ENCODE measurements around the gene CUTA.

Gene CUTA

DNA sequence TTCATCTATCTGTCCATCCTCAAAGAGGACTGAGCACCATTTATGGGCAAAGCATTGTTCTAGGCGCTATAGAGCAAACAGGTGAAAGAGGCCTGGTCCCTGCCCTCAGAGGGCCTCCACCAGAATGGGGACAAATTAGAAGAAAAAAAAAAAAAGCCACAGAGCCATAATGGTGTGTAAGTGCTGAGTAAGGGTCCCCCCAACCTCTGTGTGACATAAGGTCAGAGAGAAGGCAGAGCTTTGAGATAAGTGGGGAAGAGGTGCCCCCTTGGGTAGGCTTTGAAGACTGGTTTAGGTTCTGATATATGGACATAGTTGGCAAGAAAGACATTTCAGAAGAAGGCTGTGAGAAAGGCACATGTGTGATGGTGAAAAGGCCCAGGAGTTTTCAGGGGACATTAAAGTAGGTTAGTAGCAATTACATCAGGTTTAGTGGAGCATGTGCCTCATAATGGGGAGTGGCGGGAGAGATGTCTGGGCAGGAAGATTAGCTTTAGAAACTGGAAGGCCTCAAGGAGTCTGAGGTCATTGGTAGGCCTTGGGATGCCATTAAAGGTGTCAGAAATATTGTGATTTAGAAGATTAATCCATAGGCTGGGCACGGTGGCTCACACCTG, 21.2 kb upstream of the CUTA start:
- DNase-seq: no peak

DNA sequence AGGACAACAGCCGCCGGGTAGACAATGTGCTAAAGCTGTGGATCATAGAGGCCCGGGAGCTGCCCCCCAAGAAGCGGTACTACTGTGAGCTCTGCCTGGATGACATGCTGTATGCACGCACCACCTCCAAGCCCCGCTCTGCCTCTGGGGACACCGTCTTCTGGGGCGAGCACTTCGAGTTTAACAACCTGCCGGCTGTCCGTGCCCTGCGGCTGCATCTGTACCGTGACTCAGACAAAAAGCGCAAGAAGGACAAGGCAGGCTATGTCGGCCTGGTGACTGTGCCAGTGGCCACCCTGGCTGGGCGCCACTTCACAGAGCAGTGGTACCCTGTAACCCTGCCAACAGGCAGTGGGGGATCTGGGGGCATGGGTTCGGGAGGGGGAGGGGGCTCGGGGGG, 19.8 kb upstream of the CUTA start:
- no peak for DNase-seq

DNA sequence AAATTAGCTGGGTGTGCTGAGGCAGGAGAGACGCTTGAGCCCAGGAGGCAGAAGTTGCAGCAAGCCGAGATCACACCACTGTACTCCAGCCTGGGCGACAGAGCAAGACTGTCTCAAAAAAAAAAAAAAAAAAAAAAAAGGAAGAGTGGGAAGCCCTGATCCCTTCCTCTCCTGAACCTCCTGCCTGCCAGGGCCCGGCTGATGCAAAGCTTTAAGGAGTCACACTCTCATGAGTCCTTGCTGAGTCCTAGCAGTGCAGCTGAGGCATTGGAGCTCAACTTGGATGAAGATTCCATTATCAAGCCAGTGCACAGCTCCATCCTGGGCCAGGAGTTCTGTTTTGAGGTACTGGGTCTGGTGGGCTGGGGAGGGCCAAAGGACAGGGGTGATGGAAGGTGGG, 17.1 kb upstream of the CUTA start:
- DNase-seq: no peak

DNA sequence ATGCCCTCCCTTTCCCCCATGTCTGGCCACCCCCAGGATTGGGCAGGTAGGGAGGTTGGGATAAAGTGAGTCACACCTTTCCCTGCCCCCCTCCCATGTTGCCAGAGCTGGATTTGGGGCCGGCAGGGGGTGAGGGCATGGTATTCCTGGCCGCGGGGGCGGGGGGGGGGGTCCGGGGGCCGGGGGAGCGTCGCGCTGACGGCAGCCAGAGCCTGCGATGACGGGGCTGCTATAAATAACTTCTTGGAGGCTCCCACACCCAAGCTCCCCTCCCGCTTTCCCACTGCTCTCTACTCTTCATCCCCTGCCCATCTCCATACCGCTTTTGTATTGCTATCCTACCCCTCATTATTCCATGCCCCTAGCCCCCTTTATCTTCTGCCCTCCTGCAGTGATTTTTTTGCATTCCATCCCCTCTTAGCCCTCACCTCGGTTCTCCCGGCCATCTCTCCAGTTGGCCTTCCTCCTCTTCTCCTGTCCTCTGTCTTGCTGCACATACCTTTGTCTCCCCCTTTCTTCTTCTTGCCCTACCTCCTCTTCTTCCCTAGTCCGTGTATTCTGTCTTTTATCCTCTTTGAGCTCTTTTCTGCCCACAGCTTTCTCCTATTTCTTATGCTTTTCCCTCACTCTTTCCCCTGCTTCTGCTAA, 15.8 kb upstream of the CUTA start:
- no peak for DNase-seq

DNA sequence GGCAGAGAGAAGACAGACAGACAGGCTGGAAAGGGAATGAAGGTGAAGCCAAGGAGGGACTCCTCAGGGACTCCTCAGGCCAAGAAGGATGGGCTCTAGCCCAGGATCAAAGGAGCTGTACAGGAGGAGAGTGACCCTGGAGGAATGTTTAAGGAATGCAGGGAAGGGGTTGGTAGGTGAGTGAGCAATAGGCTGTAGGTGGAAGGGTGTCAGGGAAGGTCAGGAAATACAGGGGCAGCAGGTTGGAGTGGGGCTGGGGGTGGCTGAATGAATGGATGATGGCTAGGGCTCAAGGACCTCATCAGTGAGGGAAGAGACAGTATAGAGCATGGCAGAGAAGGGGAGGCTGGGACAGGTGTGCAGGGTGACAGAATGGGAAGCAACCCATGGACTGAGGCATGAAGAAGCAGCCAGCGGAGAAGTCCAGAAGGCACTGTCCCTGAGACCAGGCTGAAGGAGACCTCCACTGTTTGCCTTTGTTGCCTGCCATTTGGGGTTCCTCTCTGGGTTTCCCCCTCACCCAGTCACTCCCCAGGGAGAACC, 15.2 kb upstream of the CUTA start:
- no peak for DNase-seq

DNA sequence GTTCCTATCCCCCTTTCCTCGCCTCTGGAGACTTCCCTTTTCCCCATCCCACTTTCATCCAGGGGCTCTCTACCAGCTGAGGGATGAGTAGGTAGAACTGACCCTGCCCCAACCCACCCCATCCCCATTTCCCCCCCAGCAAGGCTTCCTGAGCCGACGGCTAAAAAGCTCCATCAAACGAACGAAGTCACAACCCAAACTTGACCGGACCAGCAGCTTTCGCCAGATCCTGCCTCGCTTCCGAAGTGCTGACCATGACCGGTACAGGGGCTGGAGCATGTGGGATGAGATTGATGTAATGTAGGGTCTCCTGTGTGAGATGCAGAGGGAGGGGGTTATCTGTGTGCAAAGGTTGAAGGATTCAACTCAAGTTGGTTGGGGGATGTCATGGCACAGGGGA, 14.6 kb upstream of the CUTA start:
- no peak for DNase-seq

DNA sequence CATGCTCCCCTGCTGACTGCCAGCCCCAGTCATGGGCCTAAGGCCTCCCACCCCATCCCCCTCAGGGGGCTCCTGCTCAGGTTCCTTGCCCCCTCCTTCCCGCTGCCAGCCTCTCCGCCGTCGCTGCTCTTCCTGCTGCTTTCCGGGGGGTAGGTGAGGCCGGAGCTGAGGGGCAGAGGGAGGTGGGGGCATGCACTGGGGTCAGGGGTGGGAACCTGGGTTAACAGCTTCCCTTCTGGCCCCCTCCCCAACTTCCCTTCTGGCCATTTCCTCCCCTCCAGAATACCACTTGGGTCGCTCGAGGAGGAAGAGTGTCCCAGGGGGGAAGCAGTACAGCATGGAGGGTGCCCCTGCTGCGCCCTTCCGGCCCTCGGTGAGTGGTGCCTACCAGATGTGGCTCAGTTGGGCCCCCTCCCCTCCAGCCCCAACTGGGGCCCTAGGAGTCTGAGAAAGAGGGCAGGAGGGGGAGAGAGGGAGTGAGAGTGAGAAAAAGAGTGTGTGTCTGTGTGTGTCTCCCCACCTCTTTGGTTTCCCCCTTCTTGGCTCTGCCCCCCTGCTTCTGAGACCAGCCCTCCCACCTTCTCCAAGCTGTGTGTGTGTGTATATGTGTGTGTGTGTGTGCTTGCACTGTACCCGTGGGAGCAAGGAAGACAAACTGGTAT, 14.1 kb upstream of the CUTA start:
- DNase-seq: no peak

DNA sequence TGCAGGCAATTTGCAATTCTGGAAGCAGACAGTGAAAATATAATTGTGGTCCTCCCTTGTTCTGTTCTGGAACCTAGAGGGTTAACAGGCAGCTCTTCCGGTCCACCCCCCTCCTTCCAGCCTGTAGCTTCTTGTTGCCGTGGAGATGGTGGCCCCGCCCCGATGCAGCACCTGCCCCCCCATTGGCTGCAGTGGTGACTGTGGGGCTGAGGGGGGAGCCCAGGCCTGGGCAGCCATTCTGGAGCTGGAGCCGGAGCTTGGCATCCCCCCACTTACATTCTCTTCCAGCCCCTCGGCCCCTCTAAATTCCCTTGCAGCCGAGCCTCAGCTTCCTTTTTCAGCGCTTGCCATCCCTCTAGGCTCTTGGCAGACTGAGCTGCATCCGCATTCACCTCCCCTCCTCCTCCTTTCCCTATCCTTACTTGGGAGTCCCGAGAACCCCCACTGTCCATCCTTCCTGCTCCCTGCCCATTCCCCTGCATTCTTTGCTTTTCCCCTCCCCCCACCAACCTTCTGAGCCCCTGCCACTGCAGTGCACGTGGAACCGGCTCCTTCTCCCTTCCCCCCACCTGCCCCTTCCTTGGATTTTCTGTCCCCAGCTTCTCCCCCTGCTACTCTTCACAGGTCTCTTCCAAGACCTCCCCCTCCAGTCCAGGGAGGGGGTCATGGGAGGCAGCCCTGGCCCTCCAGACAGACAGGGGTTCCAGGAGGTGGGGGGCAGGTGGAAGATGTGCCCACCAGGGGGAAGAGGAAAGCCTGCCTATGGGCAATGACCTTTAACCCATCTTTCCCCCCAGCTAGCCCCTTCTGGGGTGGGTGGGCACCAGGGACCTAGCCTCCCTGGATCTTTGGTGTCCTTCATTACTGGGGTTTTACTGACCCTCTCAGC, 13.3 kb upstream of the CUTA start:
- no peak for DNase-seq

DNA sequence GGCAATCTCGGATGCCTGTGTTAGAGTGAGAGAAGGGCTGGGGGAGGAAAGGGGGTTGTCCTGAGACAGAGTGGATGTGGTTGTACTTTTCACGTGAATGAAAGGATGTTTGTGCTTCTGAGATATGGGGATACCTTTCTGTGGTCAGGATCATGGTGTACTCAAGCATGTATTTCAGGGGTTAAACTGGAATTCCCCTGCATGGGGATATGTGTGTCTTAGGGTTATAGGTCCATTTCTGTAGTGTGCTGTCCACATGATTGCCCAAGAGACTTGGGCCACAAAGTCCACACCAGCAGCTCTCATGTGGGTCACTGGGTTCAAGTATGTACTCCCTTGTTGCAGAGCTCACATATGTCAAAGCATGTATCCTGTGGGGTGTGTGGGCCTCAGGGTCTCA, 12.4 kb upstream of the CUTA start:
- DNase-seq: no peak

DNA sequence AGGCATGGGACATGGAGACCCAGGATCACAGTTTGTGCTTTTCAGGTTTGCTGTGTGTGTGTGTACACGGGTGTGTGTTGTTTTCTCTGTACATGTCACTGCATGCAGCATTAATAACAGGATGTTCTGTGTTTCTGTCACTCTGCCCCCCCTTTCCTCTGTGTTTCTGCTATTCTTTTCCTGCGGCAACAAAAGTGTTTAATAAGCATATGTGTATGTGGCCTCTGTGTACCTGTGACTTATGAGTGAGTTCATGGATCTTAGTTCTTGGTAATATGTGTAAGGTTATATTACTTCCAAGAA, 11.8 kb upstream of the CUTA start:
- no peak for DNase-seq

DNA sequence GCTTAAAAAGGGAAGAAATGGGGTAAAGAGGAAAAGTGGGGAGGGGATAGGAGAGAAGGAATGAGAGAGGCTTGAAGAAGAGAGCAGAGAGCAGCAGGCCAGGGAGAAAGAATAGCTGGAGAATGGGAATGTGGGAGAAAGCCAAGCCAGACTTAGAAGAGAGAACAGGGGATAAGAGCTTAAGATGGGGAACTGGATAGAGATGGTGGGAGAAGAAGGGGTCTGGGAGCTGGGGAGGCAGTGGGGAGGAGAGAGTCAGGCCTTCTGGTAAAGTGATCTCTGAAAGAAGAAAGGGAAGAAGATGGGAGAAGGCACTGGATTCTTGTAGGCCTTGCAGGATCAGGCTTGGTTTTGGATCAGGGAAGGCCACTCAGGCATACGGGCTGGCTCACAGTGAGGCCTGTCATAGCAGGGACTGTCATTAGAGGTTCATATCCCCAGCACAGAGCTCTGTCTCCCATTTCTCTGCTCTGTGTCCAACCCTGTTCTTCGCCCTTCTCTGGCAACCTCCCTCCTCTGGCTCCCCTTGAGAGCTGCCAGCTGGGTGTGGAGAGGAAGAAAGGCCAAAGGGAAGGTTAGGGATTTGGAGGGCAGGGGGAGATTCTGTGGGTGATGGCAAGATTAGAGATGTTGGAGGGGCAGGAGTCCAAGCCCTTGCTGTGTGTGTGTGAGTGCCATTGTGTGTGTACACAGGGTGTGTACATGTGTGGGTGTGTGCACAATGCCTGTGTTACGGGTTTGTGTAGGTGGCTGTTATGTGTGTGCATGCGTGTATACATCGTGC, 11.3 kb upstream of the CUTA start:
- DNase-seq: no peak

DNA sequence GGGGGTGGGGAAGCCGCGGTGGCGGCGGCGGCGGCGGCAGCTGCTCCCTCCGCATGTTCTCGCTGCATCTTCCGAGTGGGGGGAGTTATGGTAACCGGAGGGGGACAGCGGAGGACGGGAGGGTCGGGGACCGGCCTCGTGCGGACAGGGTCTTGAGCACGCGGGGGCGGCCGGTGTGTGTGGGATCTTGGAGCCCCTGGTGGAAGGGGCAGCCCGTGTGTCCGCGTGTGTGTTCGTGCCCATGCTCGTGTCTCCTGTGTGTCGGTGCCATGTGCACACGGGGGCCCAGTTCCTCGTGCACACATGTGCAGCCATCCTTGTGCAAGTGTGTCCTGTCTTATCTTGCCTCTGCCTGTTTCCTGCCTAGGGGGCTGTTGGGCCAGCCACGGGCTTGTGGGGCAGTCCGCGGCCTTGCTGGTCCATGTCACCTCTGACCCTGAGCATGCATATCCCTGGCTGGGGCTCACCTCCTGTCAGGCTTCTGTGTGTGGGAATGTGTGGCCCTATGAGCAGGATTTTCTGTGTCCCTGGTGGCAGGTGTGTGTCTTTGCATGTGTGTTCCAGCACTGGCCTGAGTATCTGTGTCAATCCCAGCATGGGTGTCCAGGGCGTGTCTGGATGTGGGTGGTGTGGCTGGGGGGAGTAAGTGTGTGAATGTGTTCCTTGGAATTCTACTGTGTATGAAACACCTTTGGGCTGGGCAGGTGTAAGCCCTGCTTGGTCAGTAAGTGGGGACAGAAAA, 10.5 kb upstream of the CUTA start:
- DNase-seq: no peak

DNA sequence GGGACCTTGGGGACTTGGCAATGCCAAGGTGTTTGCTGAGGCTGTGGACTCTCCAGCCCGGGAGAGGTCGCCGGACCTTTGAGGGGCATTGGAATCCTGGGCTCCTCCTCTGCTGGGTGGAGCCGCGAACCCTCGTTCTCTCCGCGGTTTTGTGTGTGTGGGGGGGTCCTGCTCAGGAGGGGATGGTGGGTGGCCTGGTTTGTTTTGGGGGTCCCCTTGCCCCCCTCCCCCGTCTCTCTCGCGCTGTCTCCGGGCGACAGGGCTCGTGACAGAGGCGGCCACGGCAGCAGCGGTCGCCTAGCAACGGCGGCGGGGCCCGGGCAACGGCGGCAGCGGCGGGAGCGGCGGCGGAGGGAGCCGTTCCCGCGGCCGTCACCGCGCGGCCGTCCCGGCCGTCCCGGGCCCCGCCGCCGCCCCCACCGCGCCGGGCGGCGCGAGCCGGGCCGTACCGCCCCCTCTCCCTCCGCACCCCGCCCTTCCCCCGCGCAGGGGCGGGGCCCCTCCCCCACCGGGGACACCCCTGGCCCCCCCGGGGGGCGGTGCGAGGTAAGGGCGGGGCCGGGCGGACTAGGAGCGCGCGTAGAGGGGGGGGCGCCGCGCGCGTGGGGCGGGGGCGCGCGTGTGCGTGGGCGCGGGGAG, 9.8 kb upstream of the CUTA start:
- no peak for DNase-seq

DNA sequence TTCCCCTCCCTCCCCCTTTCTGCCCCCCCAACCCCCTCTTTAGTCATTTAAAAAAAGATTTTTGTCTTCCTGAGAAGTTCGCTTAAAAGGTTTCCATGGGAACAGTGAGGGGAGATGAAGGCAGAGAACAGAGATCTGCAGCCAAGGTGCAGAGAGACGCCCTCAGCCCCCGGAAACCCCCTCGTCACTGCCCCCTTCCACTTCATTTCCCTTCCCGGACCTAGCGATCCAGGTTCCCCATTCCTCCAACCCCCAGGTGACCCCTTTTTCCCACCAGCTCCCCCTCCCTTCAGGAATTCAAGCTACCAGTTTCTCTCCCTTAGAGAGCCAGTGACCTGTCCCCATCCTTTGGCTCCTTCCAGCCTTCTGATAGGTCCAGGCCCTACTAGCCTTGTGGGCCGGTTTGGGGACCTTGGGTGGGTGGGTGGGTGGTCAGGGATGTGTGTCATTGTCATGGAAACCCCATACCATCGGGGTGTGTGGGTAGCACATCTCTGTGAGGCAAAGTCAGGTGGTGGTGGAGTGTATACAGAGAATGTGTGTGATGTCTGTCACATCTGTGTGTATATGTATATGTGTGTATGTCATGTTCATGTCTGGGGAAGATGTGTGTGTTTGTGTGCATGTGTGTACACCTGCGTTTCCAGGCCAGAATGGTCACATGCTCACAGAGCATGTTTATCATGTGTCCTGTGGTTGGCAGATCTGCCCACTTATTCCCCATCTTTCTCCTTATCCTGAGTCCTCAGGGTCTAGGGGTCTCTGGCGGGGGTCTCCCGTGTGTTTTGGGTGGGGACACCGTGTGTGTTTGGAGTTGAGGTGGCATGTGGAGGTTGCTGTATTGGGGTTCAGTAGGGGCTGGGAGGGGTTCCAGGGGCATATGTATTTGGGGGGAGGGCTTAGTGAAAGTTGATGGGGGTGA, 8.9 kb upstream of the CUTA start:
- DNase-seq: no peak

DNA sequence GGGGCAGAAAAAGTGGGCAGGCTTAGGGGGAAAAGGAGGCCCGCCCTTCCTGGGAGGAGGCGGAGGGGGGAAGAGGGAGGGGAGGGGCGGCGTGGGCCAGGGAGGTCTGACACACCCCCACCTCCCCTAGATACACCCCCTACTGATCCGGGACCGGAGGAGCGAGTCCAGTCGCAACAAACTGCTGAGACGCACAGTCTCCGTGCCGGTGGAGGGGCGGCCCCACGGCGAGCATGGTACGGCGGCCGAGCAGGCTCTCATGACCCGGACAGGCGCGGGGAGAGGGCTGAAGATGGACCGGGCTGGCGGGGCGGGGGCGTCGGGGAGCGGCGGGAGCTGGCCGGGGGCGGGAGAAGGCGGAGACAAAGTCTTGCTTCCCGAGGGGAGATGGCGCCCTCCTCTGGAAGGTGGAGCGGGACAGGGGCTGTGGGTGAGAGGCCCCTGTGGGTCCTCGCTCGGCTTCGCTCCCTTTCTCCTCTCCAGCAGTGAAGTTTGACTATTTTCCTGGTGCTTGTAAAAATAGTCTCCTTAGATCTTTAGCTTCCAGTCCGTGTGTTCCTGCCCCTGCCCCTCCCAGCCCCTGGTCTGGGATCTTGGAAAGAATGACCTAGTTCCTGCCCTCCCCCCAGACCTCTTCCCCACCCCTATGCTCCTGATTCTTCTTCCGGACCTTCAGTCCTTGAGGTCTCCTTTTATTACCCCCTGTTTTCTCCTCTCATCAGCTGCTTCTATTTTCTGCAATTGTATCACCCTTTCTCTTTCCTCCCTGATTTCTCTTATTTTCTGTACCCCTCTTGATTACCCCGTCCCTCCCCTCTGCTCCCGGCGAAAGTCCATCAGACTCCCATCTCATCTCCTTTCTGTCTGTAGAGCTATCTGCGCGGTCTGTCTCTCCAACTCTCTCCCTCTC, 8.0 kb upstream of the CUTA start:
- no peak for DNase-seq

DNA sequence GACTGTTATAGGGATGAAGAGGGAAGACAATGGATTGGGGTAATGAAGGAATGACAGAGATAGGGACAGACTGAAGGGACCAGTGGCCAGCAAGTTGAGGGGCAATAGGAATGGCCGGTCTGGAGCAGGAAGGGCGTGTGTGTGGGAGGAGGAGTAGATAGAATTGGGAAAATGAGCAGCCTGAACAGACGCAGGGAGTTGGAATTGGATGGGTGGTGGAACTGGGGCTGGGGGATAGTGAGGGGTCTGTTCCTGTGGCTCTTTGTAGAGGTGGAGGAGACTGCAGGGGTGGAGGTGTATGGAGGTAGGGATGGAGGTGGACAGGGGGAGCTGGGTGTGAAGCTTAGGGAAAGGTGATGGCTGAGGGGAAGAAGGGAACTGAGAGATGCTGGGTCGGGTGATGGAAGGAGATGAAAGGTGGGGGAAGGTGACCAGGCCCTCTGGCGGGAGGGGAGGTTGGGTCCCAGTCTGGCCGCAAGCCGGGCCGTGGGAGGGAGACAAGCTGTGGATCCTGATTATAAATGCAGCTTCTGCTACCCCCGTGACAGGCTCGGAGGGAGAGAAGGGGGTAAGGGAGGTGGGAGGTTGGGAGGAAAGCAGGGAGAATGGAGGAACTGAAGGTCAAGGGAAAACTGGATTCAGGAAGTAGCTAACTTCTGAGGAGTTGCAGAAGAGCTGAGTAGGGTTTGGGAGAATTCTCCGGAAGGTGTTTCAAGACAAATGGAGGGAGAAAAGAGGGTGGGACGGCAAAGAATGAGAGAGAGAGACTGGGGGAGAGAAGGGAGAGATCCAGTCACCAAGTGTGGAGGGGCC, 7.2 kb upstream of the CUTA start:
- no peak for DNase-seq

DNA sequence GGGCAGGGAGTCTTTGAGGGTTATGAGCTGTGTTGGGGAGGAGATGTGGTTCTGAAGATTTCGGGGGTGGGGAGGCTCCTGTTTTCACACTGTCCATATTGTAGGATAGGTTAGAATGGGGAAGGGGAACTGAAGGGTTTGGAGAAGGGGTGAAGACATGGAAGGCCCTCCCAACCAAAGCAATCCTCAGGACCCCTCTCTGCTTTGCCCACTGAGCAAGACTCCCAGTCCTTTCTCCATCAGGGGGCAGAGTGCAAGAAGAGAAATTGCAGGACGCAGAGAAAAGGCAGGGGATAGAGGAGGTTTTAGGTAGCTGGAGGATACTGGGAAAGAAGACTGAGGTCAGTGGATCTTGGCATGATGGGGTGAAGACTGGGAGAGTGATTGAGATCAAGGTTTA, 5.9 kb upstream of the CUTA start:
- DNase-seq: no peak

DNA sequence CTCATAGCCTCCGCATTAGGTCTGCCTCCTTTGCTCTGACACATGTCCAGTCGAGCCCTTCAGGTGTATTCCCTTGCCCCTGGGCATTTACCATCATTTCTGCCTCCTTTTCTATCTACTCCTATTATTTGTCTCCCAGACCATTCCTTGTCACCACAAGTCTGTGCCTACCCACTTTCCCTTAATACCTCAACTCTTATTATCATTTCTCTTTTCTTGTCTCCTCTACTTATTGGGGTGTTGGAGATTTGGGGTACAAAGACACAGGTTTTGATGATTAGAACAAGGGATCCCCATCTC, 3.4 kb upstream of the CUTA start:
- no peak for DNase-seq
